Breast epithelium (tissue), 3 donors: ENCODE data around the gene NIPAL3.

ENCODE experiments used
- CTCF ChIP-seq, 3 donors: fragments of 450-650 bp; IDR thresholded peaks; one replicate each; pipeline ENCODE4 v1.5.1; 2016 to 2017; ENCODE audit warnings: antibody characterized with exemption in 3 of 3, mild to moderate bottlenecking in 3 of 3, moderate library complexity in 3 of 3
- POLR2A ChIP-seq: fragments of 450-650 bp; IDR thresholded peaks from one replicate; pipeline ENCODE4 v1.6.1; 2016; ENCODE audit warnings: antibody characterized with exemption, mild to moderate bottlenecking, moderate library complexity
- POLR2AphosphoS5 ChIP-seq, 3 donors: sonication (generic); formaldehyde crosslinking; IDR thresholded peaks; one replicate each; pipeline ENCODE4 v1.6.1; 2017; ENCODE audit warnings: antibody characterized with exemption in 3 of 3

GRCh38 chr1:24483441-24483840 lies 67.8 kb downstream of the NIPAL3 start:
- TF ChIP-seq POLR2A = no peak
- TF ChIP-seq CTCF (IDR thresholded peaks at IDR 0.05) = no peak
- TF ChIP-seq POLR2AphosphoS5 (IDR thresholded peaks at IDR 0.05) = no peak
